ENCODE results near the gene ANKRD2. TPM values are rescaled to one million over a fixed set of nuclear protein-coding genes. Genes with fewer than 3 reads are reported as not detected.

ANKRD2 gene
- total RNA-seq, 1 donor from 2014 or later: 0.56 TPM

- ATAC-seq: no peak
Observed at GRCh38 chr10:97597778-97598177, 25.2 kb downstream of the ANKRD2 start.

GRCh38 chr10:97598407-97599271, 26.1 kb downstream of the ANKRD2 start:
- ATAC-seq: no peak

- no peak for ATAC-seq
Observed at GRCh38 chr10:97599272-97599619, 26.7 kb downstream of the ANKRD2 start.

- no peak for ATAC-seq
Observed at GRCh38 chr10:97600616-97601015, 28.0 kb downstream of the ANKRD2 start.

GRCh38 chr10:97601268-97602215, 29.0 kb downstream of the ANKRD2 start:
- ATAC-seq: no peak

- no peak for ATAC-seq
Observed at GRCh38 chr10:97607095-97607636, 34.6 kb downstream of the ANKRD2 start.

- no peak for ATAC-seq
Observed at GRCh38 chr10:97608991-97609561, 36.5 kb downstream of the ANKRD2 start.

GRCh38 chr10:97611473-97611872, 38.9 kb downstream of the ANKRD2 start:
- no peak for ATAC-seq

- ATAC-seq: peak; percentile 85
Observed at GRCh38 chr10:97612386-97612785, 39.8 kb downstream of the ANKRD2 start.

- no peak for ATAC-seq
Observed at GRCh38 chr10:97618285-97618684, 45.7 kb downstream of the ANKRD2 start.

GRCh38 chr10:97618733-97619132, 46.2 kb downstream of the ANKRD2 start:
- ATAC-seq: no peak

- no peak for ATAC-seq
Observed at GRCh38 chr10:97623277-97623676, 50.7 kb downstream of the ANKRD2 start.

GRCh38 chr10:97627731-97628130, 55.2 kb downstream of the ANKRD2 start:
- ATAC-seq: no peak

GRCh38 chr10:97628228-97628627, 55.6 kb downstream of the ANKRD2 start:
- no peak for ATAC-seq

GRCh38 chr10:97629289-97629688, 56.7 kb downstream of the ANKRD2 start:
- ATAC-seq: no peak

- no peak for ATAC-seq
Observed at GRCh38 chr10:97631098-97631497, 58.5 kb downstream of the ANKRD2 start.

- peak; percentile 99 for ATAC-seq
Observed at GRCh38 chr10:97632949-97633884, 60.6 kb downstream of the ANKRD2 start, which contains the start of gene MORN4. TSS of gene MORN4 (minus strand) at chr10:97633500. CDS start at chr10:97619653, 13,847 bp downstream.
